Activated CD8-positive, alpha-beta T cell treated with anti-CD3 and anti-CD28 coated beads for 36 hours (primary cell): ENCODE data around the gene SELENOO. TPM values are rescaled to one million over a fixed set of nuclear protein-coding genes. Genes with fewer than 3 reads are reported as not detected.
"Not testable (repeated sequence)": the region's sequence is repeated elsewhere in the genome, so short reads cannot be mapped to it uniquely, and the experiment has no call there.

Source experiments
- ATAC-seq: fragments of 200-7000 bp; cut with Tn5 transposase; one replicate; pipeline ENCODE4 v1.10.0; 2021; ENCODE audit warnings: mild to moderate bottlenecking, moderate library complexity
- CTCF ChIA-PET: fragments of 350-600 bp; sonication (Branson Sonifier 250); formaldehyde crosslinking; loops from one replicate; lab custom pipeline; 2021; ENCODE audit warnings: antibody characterized with exemption; lab: Charles Lee
- POLR2A ChIA-PET: fragments of 350-600 bp; sonication (Branson Sonifier 250); formaldehyde crosslinking; loops from one replicate; lab custom pipeline; 2021; ENCODE audit warnings: antibody characterized with exemption; lab: Charles Lee
- DNase-seq: peaks from one replicate; pipeline ENCODE4 v3.0.0-alpha.2; 2020
- H3K27ac Mint-ChIP-seq: one replicate; pipeline ENCODE4 v1.8.0; 2021; ENCODE audit warnings: mild to moderate bottlenecking, mixed read lengths
- H3K27me3 Mint-ChIP-seq: one replicate; pipeline ENCODE4 v1.8.0; 2021; ENCODE audit warnings: mixed read lengths
- H3K36me3 Mint-ChIP-seq: one replicate; pipeline ENCODE4 v1.8.0; 2021; ENCODE audit warnings: low read depth, mixed read lengths
- H3K4me1 Mint-ChIP-seq: one replicate; pipeline ENCODE4 v1.8.0; 2021; ENCODE audit warnings: low read depth, mixed read lengths
- H3K4me3 Mint-ChIP-seq: one replicate; pipeline ENCODE4 v1.8.0; 2021; ENCODE audit warnings: mild to moderate bottlenecking, moderate library complexity, mixed read lengths
- H3K9me3 Mint-ChIP-seq: one replicate; pipeline ENCODE4 v1.8.0; 2021; ENCODE audit warnings: mixed read lengths
- CTCF ChIP-seq: fragments of 200-600 bp; IDR thresholded peaks from one replicate; pipeline ENCODE4 v1.8.0; 2022; ENCODE audit warnings: antibody characterized with exemption, mild to moderate bottlenecking
- intact Hi-C: fragments of 100-400 bp; cut with micrococcal nuclease; formaldehyde crosslinking; loops from one replicate; pipeline ENCODE4 v1.10.0; 2022
- total RNA-seq, 2 experiments: library from RNA; stranded (reverse); gene quantifications; one replicate each; pipeline ENCODE4 v1.2.3, GENCODE V29; 2021

SELENOO gene
- total RNA-seq, 2 experiments from 2014 or later: 24.0 to 25.5 TPM

GRCh38 chr22:50202130-50202666 lies 1.4 kb downstream of the SELENOO start:
- intact Hi-C loops: no loop called here
- POLR2A ChIA-PET: interaction anchor here (0.6 to 1.8 kb wide), 3 partner anchors 11 to 300 kb away, joined by 3 to 11 read pairs (median 3); no protein-coding TSS in a partner anchor

GRCh38 chr22:50203288-50203687 lies 2.5 kb downstream of the SELENOO start:
- intact Hi-C loops: no loop called here
- no peak for TF ChIP-seq CTCF
- no peak overlapping the region for H3K4me3 Mint-ChIP-seq
- H3K27me3 Mint-ChIP-seq: no peaks in the 10 kb centered on the region
- H3K36me3 Mint-ChIP-seq: peaks cover 19% of the 10 kb centered on the region
- ChIA-PET CTCF (interaction anchor here (1.0 kb wide), 1 partner anchor 54 kb away, joined by 3 read pairs; no protein-coding TSS in a partner anchor), POLR2A (no interaction called here)
- H3K4me1 Mint-ChIP-seq: peaks cover 27% of the 10 kb centered on the region
- H3K27ac Mint-ChIP-seq: no peak overlapping the region
- DNase-seq: no peak
- ATAC-seq: no peak
- H3K9me3 Mint-ChIP-seq: no peaks in the 10 kb centered on the region

More at GRCh38 chr22:50202130-50202666, 1.4 kb downstream of the SELENOO start:
- CTCF ChIA-PET: no interaction called here
- H3K4me1 Mint-ChIP-seq: peaks cover 27% of the 10 kb centered on the region
- peaks cover 19% of the 10 kb centered on the region for H3K36me3 Mint-ChIP-seq
- peak overlapping the region; percentile 43 for H3K27ac Mint-ChIP-seq
- H3K4me3 Mint-ChIP-seq: peak overlapping the region; percentile 83
- ATAC-seq (no peak), DNase-seq (no peak)
- no peaks in the 10 kb centered on the region for H3K9me3 Mint-ChIP-seq
- no peak for TF ChIP-seq CTCF
- H3K27me3 Mint-ChIP-seq: no peaks in the 10 kb centered on the region

GRCh38 chr22:50204571-50204970 lies 3.8 kb downstream of the SELENOO start:
- peaks cover 16% of the 10 kb centered on the region for H3K36me3 Mint-ChIP-seq
- no peaks in the 10 kb centered on the region for H3K27me3 Mint-ChIP-seq
- H3K27ac Mint-ChIP-seq: no peak overlapping the region
- intact Hi-C loops: no loop called here
- DNase-seq (no peak), ATAC-seq (no peak)
- H3K4me1 Mint-ChIP-seq: peaks cover 24% of the 10 kb centered on the region
- TF ChIP-seq CTCF: no peak
- H3K9me3 Mint-ChIP-seq: no peaks in the 10 kb centered on the region
- ChIA-PET POLR2A (no interaction called here), CTCF (interaction anchor here (1.0 kb wide), 1 partner anchor 55 kb away, joined by 3 read pairs; no protein-coding TSS in a partner anchor)
- no peak overlapping the region for H3K4me3 Mint-ChIP-seq

- intact Hi-C loops: loop anchor here (5.0 kb wide), 1 partner anchor 58 kb away; no protein-coding TSS in a partner anchor
- POLR2A ChIA-PET, DNase-seq, CTCF ChIA-PET, H3K4me3 Mint-ChIP-seq, H3K9me3 Mint-ChIP-seq, H3K27ac Mint-ChIP-seq, ATAC-seq, H3K27me3 Mint-ChIP-seq: not testable (repeated sequence)
- Mint-ChIP-seq H3K36me3 (peaks cover 18% of the 10 kb centered on the region), H3K4me1 (peaks cover 24% of the 10 kb centered on the region)
Measured at GRCh38 chr22:50204998-50205397, 4.2 kb downstream of the SELENOO start.

- CTCF ChIA-PET: interaction anchor here (0.7 to 3.6 kb wide), 6 partner anchors 15 to 319 kb away, joined by 3 to 25 read pairs (median 4); partner anchors contain the start of gene SCO2
- no peak for ATAC-seq
- H3K4me1 Mint-ChIP-seq: peaks cover 24% of the 10 kb centered on the region
- POLR2A ChIA-PET: no interaction called here
- no peak for DNase-seq
- H3K27me3 Mint-ChIP-seq: no peaks in the 10 kb centered on the region
- no peak overlapping the region for H3K27ac Mint-ChIP-seq
- peaks cover 21% of the 10 kb centered on the region for H3K36me3 Mint-ChIP-seq
- intact Hi-C loops: loop anchor here (5.0 kb wide), 1 partner anchor 59 kb away; no protein-coding TSS in a partner anchor
- H3K9me3 Mint-ChIP-seq: no peaks in the 10 kb centered on the region
- no peak overlapping the region for H3K4me3 Mint-ChIP-seq
- no peak for TF ChIP-seq CTCF
Measured at GRCh38 chr22:50205781-50206569, 5.2 kb downstream of the SELENOO start.
